Measurements from ENCODE around the gene MAP1LC3A. TPM values are rescaled to one million over a fixed set of nuclear protein-coding genes. Genes with fewer than 3 reads are reported as not detected.

Gene MAP1LC3A
- total RNA-seq, 1 experiment from 2014 or later: 16.9 TPM

DNA sequence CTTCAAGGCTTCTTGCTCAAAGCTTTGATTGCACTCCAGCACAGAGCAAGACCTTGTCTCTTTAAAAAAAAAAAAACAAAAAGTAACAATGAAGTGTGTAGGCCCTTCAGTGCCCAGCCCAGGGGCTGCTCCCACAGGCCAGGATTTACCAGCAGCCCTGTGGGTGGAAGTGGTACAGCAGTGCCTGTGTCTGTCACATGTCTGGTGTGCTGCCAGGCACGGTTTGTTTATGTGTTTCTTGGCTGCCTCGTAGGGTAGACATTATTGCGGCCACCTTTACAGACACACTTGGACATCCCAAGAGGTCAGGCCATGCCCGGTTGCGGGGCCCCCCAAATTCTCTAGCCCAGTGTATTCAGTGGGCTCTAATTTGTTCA lies 29.6 kb upstream of the MAP1LC3A start:
- Histone ChIP-seq H3K4me3 (ENCODE audit: low read depth, low read length, poor library complexity, severe bottlenecking) (no peak overlapping the region), H3K9me3 (ENCODE audit: low read depth, low read length, poor library complexity, severe bottlenecking) (no peaks in the 10 kb centered on the region), H3K4me1 (ENCODE audit: insufficient read depth, low read length, poor library complexity, severe bottlenecking) (no peaks in the 10 kb centered on the region), H3K27ac (ENCODE audit: low read depth, low read length, poor library complexity, severe bottlenecking) (no peak overlapping the region), H3K27me3 (replicated peaks; ENCODE audit: insufficient read depth, low read depth, low read length, poor library complexity) (no peaks in the 10 kb centered on the region), H3K36me3 (ENCODE audit: insufficient read depth, low read length, poor library complexity, severe bottlenecking) (peaks cover 45% of the 10 kb centered on the region)
- BruUV-seq (replicated peaks): no TSS peak
- TF ChIP-seq EZH2 (IDR thresholded peaks at IDR 0.05; ENCODE audit: borderline replicate concordance, low read depth, low read length, poor library complexity, severe bottlenecking): no peak
- TF ChIP-seq, protein P1, sequence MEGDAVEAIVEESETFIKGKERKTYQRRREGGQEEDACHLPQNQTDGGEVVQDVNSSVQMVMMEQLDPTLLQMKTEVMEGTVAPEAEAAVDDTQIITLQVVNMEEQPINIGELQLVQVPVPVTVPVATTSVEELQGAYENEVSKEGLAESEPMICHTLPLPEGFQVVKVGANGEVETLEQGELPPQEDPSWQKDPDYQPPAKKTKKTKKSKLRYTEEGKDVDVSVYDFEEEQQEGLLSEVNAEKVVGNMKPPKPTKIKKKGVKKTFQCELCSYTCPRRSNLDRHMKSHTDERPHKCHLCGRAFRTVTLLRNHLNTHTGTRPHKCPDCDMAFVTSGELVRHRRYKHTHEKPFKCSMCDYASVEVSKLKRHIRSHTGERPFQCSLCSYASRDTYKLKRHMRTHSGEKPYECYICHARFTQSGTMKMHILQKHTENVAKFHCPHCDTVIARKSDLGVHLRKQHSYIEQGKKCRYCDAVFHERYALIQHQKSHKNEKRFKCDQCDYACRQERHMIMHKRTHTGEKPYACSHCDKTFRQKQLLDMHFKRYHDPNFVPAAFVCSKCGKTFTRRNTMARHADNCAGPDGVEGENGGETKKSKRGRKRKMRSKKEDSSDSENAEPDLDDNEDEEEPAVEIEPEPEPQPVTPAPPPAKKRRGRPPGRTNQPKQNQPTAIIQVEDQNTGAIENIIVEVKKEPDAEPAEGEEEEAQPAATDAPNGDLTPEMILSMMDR (conservative IDR thresholded peaks at IDR 0.05; ENCODE audit: low read depth, low read length): no peak
- no peak for DNase-seq (ENCODE audit: low spot score)
- ChIA-PET POLR2A (ENCODE audit: low non-redundant PET) (no interaction called here), CTCF (no interaction called here)
- intact Hi-C loops (cut with micrococcal nuclease; ENCODE audit: unreplicated experiment): no loop called here

DNA sequence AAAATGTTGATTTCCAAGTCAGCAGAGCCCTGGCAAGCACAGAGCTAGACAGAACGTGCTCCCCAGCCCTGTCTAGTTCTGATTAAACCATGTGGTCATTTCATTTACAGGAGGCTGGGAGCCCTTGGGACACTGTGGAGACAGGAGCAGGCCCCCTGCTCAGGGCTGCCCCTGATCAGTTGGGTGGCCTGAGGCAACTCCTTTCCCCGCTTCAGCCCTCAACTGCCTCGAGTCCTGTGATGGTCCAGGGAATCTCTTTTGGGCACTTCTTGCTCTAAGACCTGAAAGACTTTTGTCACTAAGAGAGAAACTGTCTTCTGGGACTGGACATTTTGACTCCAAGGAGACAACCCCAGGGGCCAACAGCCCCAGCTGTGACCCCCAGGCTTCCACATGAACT lies 28.8 kb upstream of the MAP1LC3A start:
- Histone ChIP-seq H3K27me3 (replicated peaks; ENCODE audit: insufficient read depth, low read depth, low read length, poor library complexity) (no peaks in the 10 kb centered on the region), H3K4me3 (ENCODE audit: low read depth, low read length, poor library complexity, severe bottlenecking) (no peak overlapping the region), H3K4me1 (ENCODE audit: insufficient read depth, low read length, poor library complexity, severe bottlenecking) (no peaks in the 10 kb centered on the region), H3K27ac (ENCODE audit: low read depth, low read length, poor library complexity, severe bottlenecking) (no peak overlapping the region), H3K9me3 (ENCODE audit: low read depth, low read length, poor library complexity, severe bottlenecking) (no peaks in the 10 kb centered on the region), H3K36me3 (ENCODE audit: insufficient read depth, low read length, poor library complexity, severe bottlenecking) (peaks cover 52% of the 10 kb centered on the region)
- no peak for TF ChIP-seq EZH2 (IDR thresholded peaks at IDR 0.05; ENCODE audit: borderline replicate concordance, low read depth, low read length, poor library complexity, severe bottlenecking)
- TF ChIP-seq, protein P1 (conservative IDR thresholded peaks at IDR 0.05; ENCODE audit: low read depth, low read length): no peak
- CTCF ChIA-PET: interaction anchor here (0.6 to 0.7 kb wide), 3 partner anchors 62 to 567 kb away, joined by 3 to 6 read pairs (median 4); no protein-coding TSS in a partner anchor
- POLR2A ChIA-PET (ENCODE audit: low non-redundant PET): interaction anchor here (0.6 kb wide), 1 partner anchor 27 kb away, joined by 3 read pairs; no protein-coding TSS in a partner anchor
- intact Hi-C loops (cut with micrococcal nuclease; ENCODE audit: unreplicated experiment): no loop called here
- BruUV-seq (replicated peaks): no TSS peak
- no peak for DNase-seq (ENCODE audit: low spot score)

DNA sequence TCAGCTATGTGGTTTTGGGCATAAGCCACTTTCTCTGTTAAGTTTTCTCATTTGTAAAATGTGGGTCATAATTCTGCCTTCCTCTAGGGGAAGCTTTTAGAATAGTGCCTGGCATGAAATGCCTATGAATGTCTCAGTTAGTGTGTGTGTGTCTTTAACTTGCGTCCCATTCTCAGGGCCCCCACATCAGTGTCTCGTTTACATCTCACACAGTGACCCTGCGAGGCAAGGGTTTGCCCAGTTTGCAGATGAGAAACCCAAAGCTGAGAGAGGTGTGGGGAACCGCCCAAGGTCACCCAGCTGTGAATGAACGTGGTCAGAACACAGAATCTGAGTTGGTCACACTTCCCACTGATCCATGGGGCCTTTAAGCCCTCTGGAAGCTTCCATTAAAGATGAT lies 28.2 kb upstream of the MAP1LC3A start:
- POLR2A ChIA-PET (ENCODE audit: low non-redundant PET): interaction anchor here (0.6 kb wide), 1 partner anchor 26 kb away, joined by 3 read pairs; no protein-coding TSS in a partner anchor

More for the DNA sequence above, 28.2 kb upstream of the MAP1LC3A start:
- H3K4me3 ChIP-seq (ENCODE audit: low read depth, low read length, poor library complexity, severe bottlenecking): no peak overlapping the region
- H3K27me3 ChIP-seq (replicated peaks; ENCODE audit: insufficient read depth, low read depth, low read length, poor library complexity): no peaks in the 10 kb centered on the region
- BruUV-seq (replicated peaks): no TSS peak
- peaks cover 56% of the 10 kb centered on the region for H3K36me3 ChIP-seq (ENCODE audit: insufficient read depth, low read length, poor library complexity, severe bottlenecking)
- intact Hi-C loops (cut with micrococcal nuclease; ENCODE audit: unreplicated experiment): no loop called here
- H3K4me1 ChIP-seq (ENCODE audit: insufficient read depth, low read length, poor library complexity, severe bottlenecking): no peaks in the 10 kb centered on the region
- H3K27ac ChIP-seq (ENCODE audit: low read depth, low read length, poor library complexity, severe bottlenecking): no peak overlapping the region
- TF ChIP-seq, protein P1 (conservative IDR thresholded peaks at IDR 0.05; ENCODE audit: low read depth, low read length): no peak
- TF ChIP-seq EZH2 (IDR thresholded peaks at IDR 0.05; ENCODE audit: borderline replicate concordance, low read depth, low read length, poor library complexity, severe bottlenecking): no peak
- no peaks in the 10 kb centered on the region for H3K9me3 ChIP-seq (ENCODE audit: low read depth, low read length, poor library complexity, severe bottlenecking)
- CTCF ChIA-PET: no interaction called here
- no peak for DNase-seq (ENCODE audit: low spot score)
